GM21360 (cell line): ENCODE results near the gene KRTAP2-4.
"Not testable (repeated sequence)": the region's sequence is repeated elsewhere in the genome, so short reads cannot be mapped to it uniquely, and the experiment has no call there.

Source experiments
- ATAC-seq: cut with Tn5 transposase; IDR thresholded peaks from one replicate; pipeline ENCODE4 v1.9.1; 2021; ENCODE audit warnings: mild to moderate bottlenecking, moderate library complexity; ENCODE audit not compliant: unreplicated experiment

The KRTAP2-4 gene

DNA sequence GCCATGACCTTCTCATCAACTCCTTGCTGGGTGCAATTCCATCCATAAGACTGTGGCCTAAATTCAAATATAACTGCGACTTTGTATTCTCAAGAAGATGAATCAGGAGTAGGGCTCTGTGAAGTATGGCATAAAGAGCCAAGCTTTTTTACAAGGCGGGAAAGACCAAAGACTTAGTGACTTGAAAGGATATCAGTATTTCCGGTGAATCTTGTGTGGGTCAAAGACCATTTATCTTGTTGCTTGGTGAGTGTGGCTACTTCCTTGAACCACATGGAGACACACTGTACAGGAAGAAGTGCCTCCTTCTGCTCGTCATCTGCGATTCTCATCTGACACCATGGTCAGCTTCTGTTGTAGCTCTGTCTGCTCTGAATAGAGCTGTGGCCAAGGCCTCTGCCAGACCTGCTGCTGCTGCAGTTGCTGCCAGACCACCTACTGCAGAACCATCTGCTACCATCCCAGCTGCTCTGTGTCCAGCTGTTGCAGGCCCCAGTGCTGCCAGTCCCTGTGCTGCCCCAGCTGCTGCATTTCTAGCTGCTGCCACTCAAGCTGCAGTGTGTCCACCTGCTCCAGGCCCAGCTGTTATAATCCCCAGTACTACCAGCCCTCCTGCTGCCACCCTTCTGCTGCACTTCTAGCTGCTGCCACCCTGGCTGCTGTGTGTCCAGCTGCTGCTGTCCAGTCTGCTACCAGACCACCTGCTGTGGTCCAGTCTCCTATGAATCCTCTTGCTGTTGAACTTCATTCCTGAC, 6.1 kb upstream of the KRTAP2-4 start:
- ATAC-seq = no peak

GRCh38 chr17:41069031-41069430, 3.4 kb upstream of the KRTAP2-4 start:
- ATAC-seq = no peak

- no peak for ATAC-seq
These were observed 1.6 kb upstream of the KRTAP2-4 start for GRCh38 chr17:41067281-41067680.

GRCh38 chr17:41065016-41065689, 526 bp downstream of the KRTAP2-4 start:
- not testable (repeated sequence) for ATAC-seq

DNA sequence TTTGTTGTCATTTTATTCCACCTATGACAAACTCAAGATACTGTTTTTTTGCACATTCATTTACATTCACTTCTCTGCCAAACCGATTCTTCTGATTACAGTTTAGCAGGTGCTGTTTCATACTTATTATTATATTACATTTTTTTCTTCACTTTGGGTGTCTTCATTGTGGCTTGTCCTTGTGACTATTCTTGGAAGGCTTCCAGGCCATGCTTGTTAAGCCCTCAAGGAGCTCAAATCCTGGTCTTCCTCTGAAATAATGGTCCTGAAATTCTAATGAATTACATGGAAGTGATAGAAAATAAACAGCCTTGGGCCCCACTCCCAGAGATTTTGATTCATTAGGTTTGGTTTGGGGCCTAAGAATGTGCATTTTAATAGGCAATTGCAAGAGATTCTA, 1.4 kb downstream of the KRTAP2-4 start:
- no peak for ATAC-seq

DNA sequence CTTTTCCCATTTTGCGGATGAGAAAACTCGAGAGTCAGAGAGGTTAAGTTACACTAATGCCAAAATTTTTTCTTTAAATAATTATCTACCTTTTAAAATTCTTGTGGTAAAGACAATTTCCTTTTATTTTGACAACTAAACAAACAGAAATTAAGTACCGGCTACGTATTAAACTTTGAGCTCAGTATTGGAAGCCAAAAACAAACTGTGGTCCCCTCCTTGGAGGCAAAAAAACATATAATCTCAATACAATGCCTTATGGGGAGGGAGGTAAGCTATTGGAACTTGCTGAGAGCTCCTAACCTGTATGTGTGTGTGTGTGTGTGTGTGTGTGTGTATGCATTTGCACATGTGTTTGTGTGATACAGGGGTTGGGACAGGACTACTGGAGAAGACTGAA, 2.2 kb downstream of the KRTAP2-4 start:
- no peak for ATAC-seq

GRCh38 chr17:41061964-41062363, 3.7 kb downstream of the KRTAP2-4 start:
- no peak for ATAC-seq

- no peak for ATAC-seq
These were observed 5.6 kb downstream of the KRTAP2-4 start, which contains the start of gene KRTAP2-3 for GRCh38 chr17:41060052-41060604. KRTAP2-3 (minus strand) TSS chr17:41060114; CDS start chr17:41060050, 64 bp downstream.

GRCh38 chr17:41059276-41060051, 6.2 kb downstream of the KRTAP2-4 start:
- ATAC-seq = not testable (repeated sequence)

GRCh38 chr17:41058741-41059140, 6.9 kb downstream of the KRTAP2-4 start:
- no peak for ATAC-seq

- no peak for ATAC-seq
These were observed 8.1 kb downstream of the KRTAP2-4 start for GRCh38 chr17:41057547-41057946.

DNA sequence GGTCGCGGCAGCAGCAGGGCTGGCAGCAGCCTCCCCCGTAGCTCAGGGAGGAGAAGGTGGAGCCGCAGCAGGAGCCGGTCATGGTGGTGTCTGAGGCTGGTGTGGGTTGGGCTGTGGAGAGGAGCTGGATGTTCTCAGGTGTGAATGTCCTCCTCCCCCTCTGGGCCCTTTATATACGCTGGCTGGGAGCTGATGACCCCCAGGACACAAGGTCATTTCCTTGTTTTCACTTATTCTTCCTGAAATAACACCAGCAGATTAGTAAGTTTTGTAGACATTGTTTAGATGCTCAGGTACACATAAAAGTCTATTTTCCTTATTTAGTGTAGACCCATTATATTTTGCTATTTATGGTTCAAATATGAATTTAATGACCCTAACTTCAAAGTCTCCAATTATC, 10.5 kb downstream of the KRTAP2-4 start, which contains the start of gene KRTAP2-2:
Gene KRTAP2-2 (minus strand): TSS at position 101 of the 400 bp plus-strand sequence. CDS start 19 bp downstream, at position 82.
- not testable (repeated sequence) for ATAC-seq

DNA sequence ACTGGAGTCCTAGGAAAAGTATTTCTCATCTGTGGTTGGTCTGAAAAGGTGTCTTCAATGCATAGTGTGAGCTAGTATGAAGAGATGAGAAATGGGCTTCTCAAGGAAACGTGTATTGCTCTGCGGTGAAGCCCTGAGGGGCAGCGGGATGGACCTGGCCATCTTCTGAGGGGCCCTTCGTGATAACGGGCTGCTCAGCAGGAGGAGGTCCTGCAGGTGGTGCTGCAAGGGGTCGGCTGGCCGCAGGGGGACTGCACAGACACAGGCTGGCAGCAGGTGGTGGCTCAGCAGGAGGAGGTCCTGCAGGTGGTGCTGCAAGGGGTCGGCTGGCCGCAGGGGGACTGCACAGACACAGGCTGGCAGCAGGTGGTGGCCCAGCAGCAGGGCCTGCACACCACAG, 11.1 kb downstream of the KRTAP2-4 start:
- ATAC-seq = not testable (repeated sequence)

DNA sequence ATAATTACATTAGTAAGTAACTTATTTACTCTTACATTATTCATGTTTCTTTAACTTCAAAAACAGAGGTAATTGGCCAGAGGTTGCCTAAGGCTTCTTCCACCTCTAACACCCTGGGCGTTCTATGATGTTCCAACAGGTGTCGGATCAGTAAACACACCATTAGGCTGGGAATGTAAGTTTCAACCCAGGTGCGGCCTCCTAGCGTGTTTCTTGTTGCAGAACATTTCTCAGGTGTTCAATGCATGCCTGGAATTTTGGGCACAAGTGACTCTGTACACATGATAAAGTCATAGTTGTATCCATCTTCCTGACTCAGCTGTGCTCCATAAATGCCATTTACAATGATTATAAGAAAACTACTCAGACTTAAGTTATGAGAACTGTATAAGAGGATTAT, 11.7 kb downstream of the KRTAP2-4 start:
- no peak for ATAC-seq

GRCh38 chr17:41052566-41052965, 13.1 kb downstream of the KRTAP2-4 start:
- no peak for ATAC-seq

- ATAC-seq = no peak
These were observed 16.6 kb downstream of the KRTAP2-4 start for GRCh38 chr17:41049110-41049509.

DNA sequence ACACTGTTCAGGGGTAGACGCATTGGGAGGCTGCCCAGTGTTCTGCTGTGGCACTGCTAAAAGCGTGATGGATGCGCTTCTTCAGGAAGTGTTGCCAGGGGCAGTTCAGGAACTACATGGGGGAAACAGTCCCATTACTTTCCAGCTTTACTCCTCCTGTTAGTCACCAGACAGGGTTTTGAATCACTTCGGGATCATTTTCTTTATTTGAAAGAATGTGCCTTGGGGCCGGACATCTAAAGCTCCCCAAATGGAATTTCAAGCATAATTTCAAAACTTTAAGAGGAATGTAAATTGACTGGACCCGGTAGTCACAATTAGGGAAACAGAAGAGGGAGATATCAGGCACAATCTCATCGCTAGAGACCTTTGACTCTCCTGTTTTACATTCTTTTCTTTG, 17.2 kb downstream of the KRTAP2-4 start:
- ATAC-seq = no peak

DNA sequence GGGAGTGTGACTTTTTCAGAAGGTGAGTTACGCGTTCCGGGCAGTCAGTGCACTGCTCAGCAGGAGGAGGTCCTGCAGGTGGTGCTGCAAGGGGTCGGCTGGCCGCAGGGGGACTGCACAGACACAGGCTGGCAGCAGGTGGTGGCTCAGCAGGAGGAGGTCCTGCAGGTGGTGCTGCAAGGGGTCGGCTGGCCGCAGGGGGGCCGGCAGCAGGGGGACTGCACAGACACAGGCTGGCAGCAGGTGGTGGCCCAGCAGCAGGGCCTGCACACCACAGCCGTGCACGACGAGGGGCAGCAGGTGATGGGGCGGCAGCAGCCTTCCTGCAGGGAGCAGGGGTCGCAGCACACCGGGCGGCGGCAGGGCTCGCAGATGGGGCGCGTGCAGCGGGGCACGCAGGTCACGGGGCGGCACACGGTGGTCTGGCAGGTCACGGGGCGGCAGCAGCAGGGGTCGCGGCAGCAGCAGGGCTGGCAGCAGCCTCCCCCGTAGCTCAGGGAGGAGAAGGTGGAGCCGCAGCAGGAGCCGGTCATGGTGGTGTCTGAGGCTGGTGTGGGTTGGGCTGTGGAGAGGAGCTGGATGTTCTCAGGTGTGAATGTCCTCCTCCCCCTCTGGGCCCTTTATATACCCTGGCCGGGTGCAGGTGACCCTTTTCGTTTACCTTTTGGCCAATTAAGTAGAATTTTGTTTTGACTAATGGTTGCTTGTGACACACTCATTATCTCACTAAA, 18.8 kb downstream of the KRTAP2-4 start, which contains the start of gene KRTAP2-1:
Gene KRTAP2-1 (minus strand): TSS at position 582 of the 731 bp plus-strand sequence. CDS start 49 bp downstream, at position 533.
- not testable (repeated sequence) for ATAC-seq

- ATAC-seq = no peak
These were observed 22.7 kb downstream of the KRTAP2-4 start for GRCh38 chr17:41042953-41043352.
